AG09309 (cell line): ENCODE results near the gene SEC22A.

ENCODE experiments used
- DNase-seq: peaks from one replicate; pipeline ENCODE4 v3.0.0-alpha.2; 2010; ENCODE audit warnings: low read depth
- H3K4me3 ChIP-seq: 2 replicates; pipeline ENCODE4 v1.5.1; 2011; ENCODE audit warnings: mild to moderate bottlenecking, low read depth, low read length, moderate library complexity; ENCODE audit not compliant: control insufficient read depth
- CTCF ChIP-seq: IDR thresholded peaks from 2 replicates; pipeline ENCODE4 v1.5.1; 2011; ENCODE audit warnings: mild to moderate bottlenecking, low read depth, low read length, inconsistent platforms; ENCODE audit not compliant: insufficient read depth, control insufficient read depth; ENCODE audit errors: missing control alignments

SEC22A gene

GRCh38 chr3:123305192-123305591 lies 103.4 kb downstream of the SEC22A start:
- no peak for TF ChIP-seq CTCF
- no peak overlapping the region for H3K4me3 ChIP-seq
- DNase-seq, result no peak

- no peak for DNase-seq
Measured at GRCh38 chr3:123307064-123307463, 105.3 kb downstream of the SEC22A start.

GRCh38 chr3:123310186-123310585 lies 108.4 kb downstream of the SEC22A start:
- TF ChIP-seq CTCF, result no peak
- no peak for DNase-seq
- no peak overlapping the region for H3K4me3 ChIP-seq

More at GRCh38 chr3:123307064-123307463, 105.3 kb downstream of the SEC22A start:
- no peak for TF ChIP-seq CTCF
- H3K4me3 ChIP-seq, result no peak overlapping the region

- no peak for TF ChIP-seq CTCF
- no peak for DNase-seq
- no peak overlapping the region for H3K4me3 ChIP-seq
Measured at GRCh38 chr3:123310741-123311140, 109.0 kb downstream of the SEC22A start.

- no peak for DNase-seq
- no peak overlapping the region for H3K4me3 ChIP-seq
- no peak for TF ChIP-seq CTCF
Measured at GRCh38 chr3:123311201-123311600, 109.5 kb downstream of the SEC22A start.

GRCh38 chr3:123312331-123313265 lies 110.9 kb downstream of the SEC22A start:
- DNase-seq, result no peak
- H3K4me3 ChIP-seq, result no peak overlapping the region
- TF ChIP-seq CTCF, result no peak

GRCh38 chr3:123313889-123314288 lies 112.1 kb downstream of the SEC22A start:
- TF ChIP-seq CTCF, result no peak
- DNase-seq, result no peak
- no peak overlapping the region for H3K4me3 ChIP-seq
